HCT116 (cell line): ENCODE measurements around the gene BHLHE41. TPM values are rescaled to one million over a fixed set of nuclear protein-coding genes. Genes with fewer than 3 reads are reported as not detected.

Experiments
- ATAC-seq: fragments of 200-7000 bp; cut with Tn5 transposase; 2 replicates; pipeline ENCODE4 v1.9.1; 2020; ENCODE audit warnings: mild to moderate bottlenecking, moderate library complexity
- BruUV-seq: library from RNA; stranded (reverse); fragments of 400-500 nt; replicated peaks from 2 replicates; lab custom pipeline; 2021; lab: Mats Ljungman, UMichigan
- CTCF ChIA-PET: fragments of 300-600 bp; sonication (Branson Sonifier 250); formaldehyde crosslinking; loops from one replicate; lab custom pipeline; 2021; ENCODE audit warnings: antibody characterized with exemption; lab: Charles Lee
- POLR2A ChIA-PET: fragments of 300-600, 350-600 bp; sonication (Branson Sonifier 250); formaldehyde crosslinking; loops from one replicate; lab custom pipeline; 2021; ENCODE audit warnings: antibody characterized with exemption; lab: Charles Lee
- RAD21 ChIA-PET, 2 experiments: fragments of 300-600 bp; sonication (Branson Sonifier 250); formaldehyde crosslinking; loops; one replicate each; lab custom pipeline; 2023; ENCODE audit warnings: low total read pairs in 2 of 2; ENCODE audit not compliant: uncharacterized antibody in 2 of 2, unreplicated experiment in 2 of 2, low non-redundant PET in 1 of 2; lab: Charles Lee
- DNase-seq: peaks from one replicate; pipeline ENCODE4 v3.0.0-alpha.2; 2010; ENCODE audit warnings: low read depth, low spot score
- H2AFZ ChIP-seq: fragments of 200-600 bp; shearing (Covaris generic), sonication (generic); 2 replicates; pipeline ENCODE4 v1.6.1; 2017; ENCODE audit warnings: low read depth, mixed run types, mixed read lengths, antibody characterized with exemption, low read length; ENCODE audit not compliant: poor library complexity, severe bottlenecking
- H3K27ac ChIP-seq: 2 replicates; pipeline ENCODE4 v1.5.1; 2012; ENCODE audit warnings: low read depth, low read length
- H3K27me3 ChIP-seq: fragments of 200-600 bp; sonication (generic); 2 replicates; pipeline ENCODE4 v1.6.1; 2016; ENCODE audit warnings: mixed run types, low read length, mixed read lengths; ENCODE audit not compliant: insufficient read depth
- H3K36me3 ChIP-seq, 2 experiments: fragments of 200-500 bp in 1 of 2; fragments of 200-600 bp in 1 of 2; sonication (Bioruptor generic) in 1 of 2; sonication (generic) in 1 of 2; 2 replicates each; pipeline versions ENCODE4 v1.5.1 to v1.6.1; 2014 to 2016; ENCODE audit warnings: low read length in 2 of 2, inconsistent platforms in 1 of 2, mixed read lengths in 1 of 2, mixed run types in 1 of 2; ENCODE audit not compliant: insufficient read depth in 2 of 2, control insufficient read depth in 1 of 2
- H3K4me1 ChIP-seq, 2 experiments: fragments of 200-600 bp in 1 of 2; sonication (generic) in 1 of 2; 2 replicates each; pipeline versions ENCODE4 v1.5.1 to v1.6.1; 2012 to 2017; ENCODE audit warnings: low read length in 2 of 2, inconsistent platforms in 1 of 2, mild to moderate bottlenecking in 1 of 2, mixed read lengths in 1 of 2, mixed run types in 1 of 2, moderate library complexity in 1 of 2; ENCODE audit not compliant: insufficient read depth in 2 of 2, control insufficient read depth in 1 of 2
- H3K4me2 ChIP-seq: fragments of 200-600 bp; sonication (generic); 2 replicates; pipeline ENCODE4 v1.6.1; 2017; ENCODE audit warnings: mixed run types, low read length, mixed read lengths
- H3K4me3 ChIP-seq, 2 experiments: fragments of 200-600 bp in 1 of 2; sonication (generic) in 1 of 2; replicated peaks in 1 of 2; 2 replicates each; pipeline ENCODE4 v1.5.1; 2011 to 2016; ENCODE audit warnings: low read length in 2 of 2, control low read depth in 1 of 2, low read depth in 1 of 2, mild to moderate bottlenecking in 1 of 2, mixed read lengths in 1 of 2, mixed run types in 1 of 2
- H3K79me2 ChIP-seq: fragments of 200-600 bp; sonication (generic); 2 replicates; pipeline ENCODE4 v1.6.1; 2017; ENCODE audit warnings: mild to moderate bottlenecking, mixed run types, low read length, moderate library complexity, mixed read lengths; ENCODE audit not compliant: insufficient read depth
- H3K9ac ChIP-seq: fragments of 200-600 bp; sonication (generic); 2 replicates; pipeline ENCODE4 v1.6.1; 2016; ENCODE audit warnings: low read length, mixed read lengths
- H3K9me2 ChIP-seq: fragments of 200-600 bp; sonication (generic), shearing (Covaris generic); 2 replicates; pipeline ENCODE4 v1.6.1; 2017; ENCODE audit warnings: mixed run types, mild to moderate bottlenecking, moderate library complexity; ENCODE audit not compliant: insufficient read depth
- H3K9me3 ChIP-seq, 2 experiments: fragments of 200-500 bp in 1 of 2; fragments of 200-600 bp in 1 of 2; sonication (Bioruptor generic) in 1 of 2; sonication (generic) in 1 of 2; 2 replicates each; pipeline ENCODE4 v1.6.1; 2014 to 2017; ENCODE audit warnings: low read length in 2 of 2, mixed read lengths in 2 of 2, inconsistent platforms in 1 of 2, low read depth in 1 of 2, mild to moderate bottlenecking in 1 of 2, mixed run types in 1 of 2, moderate library complexity in 1 of 2; ENCODE audit not compliant: control insufficient read depth in 1 of 2, insufficient read depth in 1 of 2
- H4K20me1 ChIP-seq: fragments of 200-600 bp; sonication (generic), shearing (Covaris generic); 2 replicates; pipeline ENCODE4 v1.6.1; 2017; ENCODE audit warnings: mixed run types, mild to moderate bottlenecking, moderate library complexity; ENCODE audit not compliant: insufficient read depth
- CBX3 ChIP-seq: IDR thresholded peaks from 2 replicates; pipeline ENCODE4 v1.6.1; 2012; ENCODE audit warnings: low read depth
- CEBPB ChIP-seq: IDR thresholded peaks from 2 replicates; pipeline ENCODE4 v1.6.1; 2012; ENCODE audit warnings: low read depth
- CTCF ChIP-seq, 3 experiments: fragments of 200-600 bp in 1 of 3; sonication (generic) in 1 of 3; IDR thresholded peaks in 2 of 3; conservative IDR thresholded peaks in 1 of 3; 2 replicates each; pipeline ENCODE4 v1.5.1; 2012 to 2017; ENCODE audit warnings: low read depth in 2 of 3, low read length in 2 of 3, antibody characterized with exemption in 1 of 3, borderline replicate concordance in 1 of 3, control low read depth in 1 of 3, mild to moderate bottlenecking in 1 of 3, mixed read lengths in 1 of 3, mixed run types in 1 of 3, moderate library complexity in 1 of 3; ENCODE audit not compliant: insufficient read depth in 1 of 3
- EGR1 ChIP-seq: IDR thresholded peaks from 2 replicates; pipeline ENCODE4 v1.6.1; 2012; ENCODE audit warnings: low read depth
- ELF1 ChIP-seq: IDR thresholded peaks from 2 replicates; pipeline ENCODE4 v1.6.1; 2012; ENCODE audit warnings: low read depth, borderline replicate concordance
- EZH2 ChIP-seq: fragments of 200-600 bp; sonication (generic); IDR thresholded peaks from 2 replicates; pipeline ENCODE4 v1.6.1; 2017; ENCODE audit warnings: antibody characterized with exemption, mixed run types
- JUND ChIP-seq: IDR thresholded peaks from 2 replicates; pipeline ENCODE4 v1.6.1; 2012
- MAX ChIP-seq: IDR thresholded peaks from 2 replicates; pipeline ENCODE4 v1.6.1; 2012
- POLR2A ChIP-seq: IDR thresholded peaks from 2 replicates; pipeline ENCODE4 v1.7.0; 2011; ENCODE audit warnings: borderline replicate concordance; ENCODE audit not compliant: insufficient read depth, insufficient read length; ENCODE audit errors: extremely low read depth
- POLR2AphosphoS5 ChIP-seq: IDR thresholded peaks from 2 replicates; pipeline ENCODE4 v1.6.1; 2011; ENCODE audit warnings: mild to moderate bottlenecking, low read depth, low read length, moderate library complexity
- RAD21 ChIP-seq: IDR thresholded peaks from 2 replicates; pipeline ENCODE4 v1.6.1; 2012; ENCODE audit warnings: low read depth, mild to moderate bottlenecking
- REST ChIP-seq: IDR thresholded peaks from 2 replicates; pipeline ENCODE4 v1.6.1; 2012; ENCODE audit warnings: low read depth
- SP1 ChIP-seq: IDR thresholded peaks from 2 replicates; pipeline ENCODE4 v1.6.1; 2012; ENCODE audit warnings: low read depth
- SRF ChIP-seq: IDR thresholded peaks from 2 replicates; pipeline ENCODE4 v1.6.1; 2012; ENCODE audit warnings: low read depth
- TCF7L2 ChIP-seq: IDR thresholded peaks from 2 replicates; pipeline ENCODE4 v1.7.0; 2011; ENCODE audit warnings: borderline replicate concordance, inconsistent platforms; ENCODE audit not compliant: insufficient read depth, insufficient read length; ENCODE audit errors: extremely low read depth
- YY1 ChIP-seq: IDR thresholded peaks from 2 replicates; pipeline ENCODE4 v1.6.1; 2011; ENCODE audit warnings: low read length, low read depth, moderate library complexity, mild to moderate bottlenecking; ENCODE audit not compliant: insufficient replicate concordance; ENCODE audit errors: extremely low read depth
- ZFX ChIP-seq: fragments of 450-650 bp; IDR thresholded peaks from 2 replicates; pipeline ENCODE4 v1.6.1; 2017
- ZNF274 ChIP-seq: fragments of 200-500 bp; sonication (Bioruptor generic); IDR thresholded peaks from 2 replicates; pipeline ENCODE4 v1.6.1; 2014; ENCODE audit warnings: mild to moderate bottlenecking, low read depth, low read length, inconsistent platforms
- intact Hi-C: fragments of 100-400 bp; cut with micrococcal nuclease; formaldehyde crosslinking; loops from 2 replicates; pipeline ENCODE4 v1.10.0; 2022
- total RNA-seq: library from RNA; stranded (reverse); gene quantifications from one replicate; pipeline ENCODE4 v1.2.1, GENCODE V29; 2021; ENCODE audit not compliant: unreplicated experiment

The BHLHE41 gene
- total RNA-seq, 1 experiment from 2014 or later = 4.7 TPM

GRCh38 chr12:26172539-26172938, 47.7 kb upstream of the BHLHE41 start:
- no peak overlapping the region for H3K9ac ChIP-seq
- H3K4me3 ChIP-seq = no peak overlapping the region
- RAD21 ChIA-PET = no interaction called here
- no peaks in the 10 kb centered on the region for H3K4me1 ChIP-seq
- ATAC-seq (no peak), DNase-seq (no peak)
- BruUV-seq = no TSS peak
- TF ChIP-seq CBX3 (no peak), JUND (no peak), ZFX (no peak), RAD21 (no peak), CEBPB (no peak), SP1 (no peak), SRF (no peak), POLR2AphosphoS5 (no peak), ELF1 (no peak), CTCF (IDR thresholded peaks at IDR 0.05 in 2 of 3, conservative IDR thresholded peaks at IDR 0.05 in 1 of 3; ENCODE audit: borderline replicate concordance in 1 of 3, insufficient read depth in 1 of 3, low read depth in 2 of 3, low read length in 2 of 3) (no peak), EGR1 (no peak), POLR2A (no peak), MAX (no peak), TCF7L2 (no peak), ZNF274 (no peak), EZH2 (no peak), REST (no peak), YY1 (no peak)
- H3K9me3 ChIP-seq = no peaks in the 10 kb centered on the region
- H3K27ac ChIP-seq = no peak overlapping the region
- CTCF ChIA-PET = no interaction called here
- H4K20me1 ChIP-seq = no peaks in the 10 kb centered on the region
- H3K79me2 ChIP-seq = no peaks in the 10 kb centered on the region
- H2AFZ ChIP-seq = no peak overlapping the region
- no peaks in the 10 kb centered on the region for H3K27me3 ChIP-seq
- POLR2A ChIA-PET = no interaction called here
- intact Hi-C loops = no loop called here
- H3K36me3 ChIP-seq = no peaks in the 10 kb centered on the region
- H3K4me2 ChIP-seq = no peak overlapping the region
- no peaks in the 10 kb centered on the region for H3K9me2 ChIP-seq
